C4-2B (cell line): ENCODE measurements around the gene DPEP2NB.
"Not testable (repeated sequence)": the region's sequence is repeated elsewhere in the genome, so short reads cannot be mapped to it uniquely, and the experiment has no call there.

Experiments
- CTCF ChIP-seq: fragments of 450-650 bp; conservative IDR thresholded peaks from 2 replicates; pipeline ENCODE4 v1.5.1; 2017; ENCODE audit warnings: mild to moderate bottlenecking
- ZFX ChIP-seq: fragments of 450-650 bp; IDR thresholded peaks from 2 replicates; pipeline ENCODE4 v1.6.1; 2017

- not testable (repeated sequence) for TF ChIP-seq CTCF, ZFX
These were observed 43.4 kb downstream of the DPEP2NB start for GRCh38 chr16:67972285-67972684.
